Transverse colon (tissue), 3 donors: Measurements from ENCODE around the gene SLC13A3.

ENCODE experiments used
- EP300 ChIP-seq: sonication (generic); formaldehyde crosslinking; IDR thresholded peaks from one replicate; pipeline ENCODE4 v1.6.1; 2017; ENCODE audit warnings: antibody characterized with exemption, low read depth
- POLR2A ChIP-seq: fragments of 450-650 bp; IDR thresholded peaks from one replicate; pipeline ENCODE4 v1.6.1; 2016; ENCODE audit warnings: antibody characterized with exemption, mild to moderate bottlenecking, moderate library complexity
- TF ChIP-seq, protein P1 (sequence below), 5 experiments: fragments of 200-600 bp in 3 of 5; fragments of 450-650 bp in 2 of 5; sonication (generic) in 3 of 5; IDR thresholded peaks; 1 replicate in 2 of 5; 2 replicates in 3 of 5; pipeline ENCODE4 v1.5.1; 2016 to 2017; ENCODE audit warnings: antibody characterized with exemption in 5 of 5, inconsistent platforms in 3 of 5, mild to moderate bottlenecking in 2 of 5, moderate library complexity in 1 of 5

DNA sequence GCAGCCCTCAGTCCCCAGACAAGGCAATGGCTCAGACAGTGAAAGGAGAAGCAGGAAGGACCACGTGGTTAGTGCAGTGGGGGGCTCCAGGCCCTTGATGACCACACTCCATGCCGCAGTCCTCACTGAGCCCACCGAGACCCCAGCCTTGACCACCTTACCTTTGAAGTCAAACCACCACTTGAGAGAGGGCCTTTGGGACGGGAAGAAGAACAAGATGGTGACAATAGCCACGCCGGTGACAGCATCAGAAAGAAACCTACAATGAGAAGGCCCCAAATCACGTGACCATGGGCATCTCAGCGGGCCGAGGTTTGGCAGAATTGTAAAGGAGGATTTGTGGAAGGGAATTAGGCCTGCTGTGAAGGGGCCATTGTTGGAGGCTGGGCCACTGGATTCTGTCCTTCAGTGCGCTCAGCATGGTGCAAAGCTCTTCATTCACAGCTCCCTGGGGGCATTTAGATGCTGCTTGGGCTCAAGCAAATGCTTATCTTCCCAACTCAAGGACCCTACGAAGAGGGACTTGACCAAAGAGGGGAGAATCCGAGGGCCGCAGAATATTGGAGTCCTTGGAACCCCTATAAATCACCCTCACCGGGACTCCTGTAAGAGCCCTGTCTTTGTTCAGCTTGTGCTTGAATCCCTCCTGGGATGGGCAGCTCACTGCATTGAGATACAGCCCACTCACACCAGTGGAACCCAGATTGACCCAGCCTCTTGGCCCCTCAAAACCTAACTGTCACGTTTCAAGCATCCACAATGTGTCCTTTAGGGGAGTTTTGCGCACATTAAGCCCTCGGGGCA is 67.6 kb downstream of the SLC13A3 start:
- TF ChIP-seq, protein P1, sequence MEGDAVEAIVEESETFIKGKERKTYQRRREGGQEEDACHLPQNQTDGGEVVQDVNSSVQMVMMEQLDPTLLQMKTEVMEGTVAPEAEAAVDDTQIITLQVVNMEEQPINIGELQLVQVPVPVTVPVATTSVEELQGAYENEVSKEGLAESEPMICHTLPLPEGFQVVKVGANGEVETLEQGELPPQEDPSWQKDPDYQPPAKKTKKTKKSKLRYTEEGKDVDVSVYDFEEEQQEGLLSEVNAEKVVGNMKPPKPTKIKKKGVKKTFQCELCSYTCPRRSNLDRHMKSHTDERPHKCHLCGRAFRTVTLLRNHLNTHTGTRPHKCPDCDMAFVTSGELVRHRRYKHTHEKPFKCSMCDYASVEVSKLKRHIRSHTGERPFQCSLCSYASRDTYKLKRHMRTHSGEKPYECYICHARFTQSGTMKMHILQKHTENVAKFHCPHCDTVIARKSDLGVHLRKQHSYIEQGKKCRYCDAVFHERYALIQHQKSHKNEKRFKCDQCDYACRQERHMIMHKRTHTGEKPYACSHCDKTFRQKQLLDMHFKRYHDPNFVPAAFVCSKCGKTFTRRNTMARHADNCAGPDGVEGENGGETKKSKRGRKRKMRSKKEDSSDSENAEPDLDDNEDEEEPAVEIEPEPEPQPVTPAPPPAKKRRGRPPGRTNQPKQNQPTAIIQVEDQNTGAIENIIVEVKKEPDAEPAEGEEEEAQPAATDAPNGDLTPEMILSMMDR (IDR thresholded peaks at IDR 0.05), result no peak
- no peak for TF ChIP-seq POLR2A
- no peak for TF ChIP-seq EP300
